Stimulated activated CD4-positive, alpha-beta T cell treated with anti-CD3 and anti-CD28 coated beads, Interleukin-4, amount 100 ng/mL, for 4 hours (primary cell): ENCODE data around the gene NF1.
"Not testable (repeated sequence)": the region's sequence is repeated elsewhere in the genome, so short reads cannot be mapped to it uniquely, and the experiment has no call there.

Experiments
- DNase-seq, 2 experiments: peaks; one replicate each; pipeline ENCODE4 v3.0.0-alpha.2; 2020

NF1 gene

DNA sequence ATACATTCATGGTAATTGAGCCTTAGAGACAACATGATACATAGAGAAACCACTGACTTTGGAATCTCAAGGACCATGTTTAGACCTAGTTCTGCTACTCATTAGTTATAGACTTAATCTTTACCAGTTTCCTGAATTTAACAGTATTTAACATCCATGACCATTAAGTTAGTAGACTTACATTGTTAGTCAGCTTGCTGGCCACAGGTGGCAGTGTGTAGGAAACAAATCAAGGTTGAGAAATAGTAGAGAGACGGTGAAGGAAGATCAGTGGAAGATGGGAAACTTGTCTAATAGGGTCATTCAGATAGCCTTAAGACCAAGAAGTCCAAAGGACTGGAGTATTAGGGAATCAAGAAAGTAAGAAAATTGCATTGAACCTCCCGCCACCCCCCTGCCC, 171.3 kb downstream of the NF1 start:
- no peak for DNase-seq

DNA sequence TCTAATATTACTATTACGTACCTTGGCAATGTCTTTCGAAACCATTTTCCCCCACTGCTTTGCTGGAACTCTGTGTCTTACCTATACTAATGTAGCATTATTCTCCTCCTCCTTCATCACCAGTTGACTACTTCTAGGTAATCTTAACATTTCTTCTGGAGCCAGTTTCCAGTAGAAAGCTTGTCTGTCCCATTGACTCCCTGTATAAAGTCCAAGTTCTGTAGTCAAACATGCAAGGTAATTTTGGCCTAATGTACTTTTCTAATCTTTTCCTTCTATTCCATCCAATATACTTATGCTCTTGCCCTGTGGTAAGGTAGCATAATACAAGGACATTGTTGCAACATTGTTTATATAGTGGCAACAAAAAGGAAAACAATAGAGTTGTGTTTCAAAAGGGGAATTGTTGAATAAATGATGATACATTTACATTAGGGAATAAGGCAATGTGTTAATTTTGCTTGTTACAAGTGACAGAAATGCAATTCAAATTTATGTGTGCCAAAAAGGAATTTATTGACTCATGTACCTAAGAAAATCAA, 174.3 kb downstream of the NF1 start:
- DNase-seq: no peak

DNA sequence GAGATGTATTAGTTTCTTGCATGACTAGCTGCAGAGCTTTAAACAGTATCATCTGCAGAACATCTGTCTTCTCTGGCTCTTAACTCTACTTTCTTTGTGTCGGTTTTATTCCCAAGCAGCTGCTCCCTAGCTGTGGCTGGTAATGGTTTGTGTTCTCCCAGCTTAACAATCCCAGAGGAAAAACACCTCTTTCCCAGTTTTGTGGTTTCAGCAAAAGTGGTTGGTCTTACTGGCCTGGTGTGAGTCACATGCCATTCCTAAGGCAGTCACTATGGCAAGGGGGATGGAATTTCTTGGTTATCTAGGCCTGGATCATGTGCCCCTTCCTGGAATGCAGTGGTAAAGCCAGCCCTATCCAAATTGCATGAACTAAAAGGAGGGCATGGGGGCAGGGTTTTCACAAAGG, 174.8 kb downstream of the NF1 start:
- no peak for DNase-seq

DNA sequence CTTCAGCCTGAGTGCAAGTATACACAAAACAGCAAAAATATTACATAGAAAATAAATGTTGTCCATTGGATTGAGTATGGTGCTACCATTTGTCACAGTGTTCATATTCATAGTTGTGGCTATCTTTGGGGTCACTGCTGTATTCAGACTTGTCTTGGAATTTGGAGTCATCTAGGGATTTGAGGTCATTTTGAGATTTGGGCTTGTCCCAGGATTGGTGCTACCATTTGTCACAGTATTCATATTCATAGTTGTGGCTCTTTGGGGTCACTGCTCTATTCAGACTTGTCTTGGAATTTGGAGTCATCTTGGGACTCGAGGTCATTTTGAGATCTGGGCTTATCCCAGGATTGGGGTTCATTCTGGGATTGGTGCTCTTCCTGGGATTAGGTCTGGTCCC, 177.5 kb downstream of the NF1 start:
- DNase-seq: no peak

DNA sequence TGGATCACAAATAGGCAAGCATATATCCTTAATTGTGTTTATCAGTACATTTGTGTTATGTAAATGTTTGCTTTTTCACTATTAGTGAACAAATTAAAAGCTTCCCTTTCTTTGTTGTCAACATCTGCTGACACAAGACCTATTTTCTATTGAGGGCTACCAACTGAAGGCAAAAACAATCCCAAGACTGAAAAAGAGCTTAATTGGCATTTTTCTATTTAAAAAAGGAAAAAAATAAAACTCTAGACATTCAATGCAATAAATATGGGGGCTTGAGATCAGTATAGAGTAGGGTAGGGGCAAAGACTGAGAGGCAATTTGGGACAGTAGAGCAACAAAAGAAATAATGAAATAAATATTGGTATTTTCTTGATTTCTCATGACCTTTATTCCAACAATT, 178.0 kb downstream of the NF1 start:
- no peak for DNase-seq

DNA sequence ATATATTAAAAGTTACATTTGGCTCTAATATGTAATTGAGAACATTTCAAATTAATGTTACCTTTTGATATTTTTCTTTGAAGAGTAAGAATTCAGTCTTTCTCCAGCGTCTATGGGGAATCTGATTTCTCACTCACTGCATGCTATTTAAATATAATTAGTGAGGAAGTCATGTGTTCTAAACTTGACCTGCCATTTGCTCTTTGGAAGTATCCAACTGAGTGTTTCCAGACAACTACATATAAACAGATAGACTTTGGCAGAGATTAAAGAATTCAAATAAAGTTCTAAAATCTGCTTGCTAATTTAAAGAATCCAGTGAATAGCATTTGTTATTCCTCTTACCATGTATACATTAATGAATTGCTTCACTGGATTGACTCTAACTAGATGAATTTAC, 178.7 kb downstream of the NF1 start:
- no peak for DNase-seq

DNA sequence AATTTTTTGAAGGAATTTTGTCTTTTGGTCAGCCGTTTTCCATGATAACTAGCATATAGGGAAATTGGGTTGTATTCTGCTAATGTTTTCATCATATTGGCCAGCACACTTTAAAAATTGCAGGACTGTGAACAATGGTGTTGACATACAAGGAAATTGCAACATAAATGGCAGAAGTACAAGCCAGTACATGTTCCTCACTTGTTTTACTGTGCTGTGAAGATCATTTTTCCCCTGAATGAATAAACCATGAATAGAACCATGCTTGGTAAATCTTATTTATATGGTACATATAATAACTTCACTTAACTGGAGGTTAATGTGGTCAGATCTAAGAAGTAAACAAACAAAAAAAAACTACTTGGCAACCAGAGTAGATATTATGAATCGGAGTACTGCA, 179.5 kb downstream of the NF1 start:
- DNase-seq: no peak

DNA sequence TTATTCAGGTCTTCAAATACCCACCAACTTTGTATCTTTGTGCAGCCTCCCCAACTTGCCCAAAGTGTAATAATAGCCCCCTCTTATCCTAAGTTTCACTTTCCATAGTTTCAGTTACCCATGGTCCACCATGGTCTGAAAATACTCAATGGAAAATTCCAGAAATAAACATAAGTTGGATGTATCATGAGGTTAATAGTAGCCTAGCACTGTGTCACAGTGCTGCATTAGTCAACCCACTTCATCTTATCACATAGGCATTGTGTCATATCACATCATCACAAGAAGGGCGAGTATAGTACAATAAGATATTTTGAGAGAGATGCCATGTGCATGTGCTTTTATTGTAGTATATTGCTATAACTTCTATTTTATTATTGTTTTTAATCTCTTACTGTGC, 180.3 kb downstream of the NF1 start:
- DNase-seq: no peak

DNA sequence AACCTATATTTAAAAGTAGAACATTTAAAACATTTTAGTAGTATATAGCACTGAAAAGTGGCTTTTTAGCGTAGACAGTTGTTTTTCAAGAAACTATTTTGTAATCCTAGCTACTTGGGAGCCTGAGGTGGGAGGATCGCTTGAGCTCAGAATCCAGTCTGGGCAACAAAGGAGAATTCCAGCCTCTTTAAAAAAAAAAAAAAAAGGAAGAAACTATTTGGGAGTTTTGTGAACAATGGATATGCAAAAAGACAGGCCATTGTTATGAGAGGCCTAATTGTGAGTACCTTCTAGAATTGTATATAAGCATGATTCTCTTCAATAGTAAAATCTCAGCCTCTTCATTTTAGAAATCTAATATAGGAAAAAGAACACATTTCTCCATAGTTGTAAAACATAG, 184.6 kb downstream of the NF1 start:
- DNase-seq: no peak

DNA sequence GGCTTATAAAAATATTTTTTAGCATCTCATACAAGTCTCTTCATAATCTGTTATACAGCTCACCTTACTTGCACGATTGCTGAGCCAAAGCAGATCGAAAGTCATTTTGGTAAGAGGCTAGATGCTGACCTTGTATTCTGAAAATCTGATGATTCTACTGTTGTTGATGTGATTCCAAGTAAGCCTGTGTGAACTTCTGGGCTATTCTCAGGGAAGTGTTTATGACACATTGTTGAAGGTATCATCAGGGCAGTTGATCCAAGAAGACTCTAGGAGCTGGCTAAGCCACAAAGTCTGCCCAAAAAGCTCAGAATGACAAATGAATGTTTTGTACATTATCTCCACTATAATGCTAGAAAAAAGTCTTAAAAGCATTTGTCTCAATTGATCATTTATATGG, 186.3 kb downstream of the NF1 start:
- no peak for DNase-seq

DNA sequence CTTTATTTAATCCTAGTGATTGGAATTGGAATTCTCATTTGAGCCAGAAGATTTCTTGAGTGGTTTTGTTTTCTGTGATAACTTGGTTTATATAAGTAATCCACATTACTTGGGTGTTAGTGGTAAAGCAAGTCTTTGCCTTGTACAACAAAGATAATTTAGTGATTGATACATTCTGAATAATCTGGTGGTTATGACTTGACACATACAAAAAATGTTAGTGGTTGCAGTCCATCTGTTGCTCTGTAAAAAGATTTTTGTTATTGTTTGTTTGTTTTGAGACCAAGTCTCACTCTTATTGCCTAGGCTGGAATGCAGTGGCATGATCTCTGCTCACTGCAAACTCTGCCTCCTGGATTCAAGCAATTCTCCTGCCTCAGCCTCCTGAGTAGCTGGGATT, 189.1 kb downstream of the NF1 start:
- DNase-seq: no peak

DNA sequence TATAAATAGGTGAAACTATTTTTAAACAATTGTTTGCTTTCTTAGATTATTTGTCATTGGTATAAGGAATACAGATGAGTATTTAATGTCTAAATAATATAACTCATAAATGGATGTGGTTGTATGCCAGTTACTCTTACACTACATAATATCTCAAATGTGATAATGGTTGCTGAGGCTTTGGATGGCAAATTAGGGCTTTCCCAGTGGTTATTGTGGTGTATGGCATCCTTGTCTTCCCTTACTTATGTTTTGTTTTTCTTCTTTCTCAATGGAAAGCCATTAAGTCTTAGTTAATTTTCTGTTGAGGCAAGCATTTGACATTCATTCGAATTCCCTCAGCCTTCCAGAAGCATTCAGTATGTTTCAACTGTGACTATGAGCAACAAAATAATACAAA, 191.8 kb downstream of the NF1 start:
- DNase-seq: no peak

DNA sequence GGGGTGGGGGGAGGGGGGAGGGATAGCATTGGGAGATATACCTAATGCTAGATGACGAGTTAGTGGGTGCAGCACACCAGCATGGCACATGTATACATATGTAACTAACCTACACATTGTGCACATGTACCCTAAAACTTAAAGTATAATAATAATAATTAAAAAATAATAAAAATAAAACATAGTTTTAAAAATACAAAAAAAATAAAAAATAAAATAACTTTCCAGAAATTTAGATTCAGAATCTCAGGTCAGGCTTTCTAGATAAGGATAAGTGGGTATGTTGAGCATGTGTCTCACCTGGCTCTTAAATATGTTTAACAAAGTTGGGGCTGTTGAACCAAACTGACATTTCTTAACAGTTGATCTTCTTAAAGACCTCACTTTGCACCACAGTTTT, 193.2 kb downstream of the NF1 start:
- not testable (repeated sequence) for DNase-seq

DNA sequence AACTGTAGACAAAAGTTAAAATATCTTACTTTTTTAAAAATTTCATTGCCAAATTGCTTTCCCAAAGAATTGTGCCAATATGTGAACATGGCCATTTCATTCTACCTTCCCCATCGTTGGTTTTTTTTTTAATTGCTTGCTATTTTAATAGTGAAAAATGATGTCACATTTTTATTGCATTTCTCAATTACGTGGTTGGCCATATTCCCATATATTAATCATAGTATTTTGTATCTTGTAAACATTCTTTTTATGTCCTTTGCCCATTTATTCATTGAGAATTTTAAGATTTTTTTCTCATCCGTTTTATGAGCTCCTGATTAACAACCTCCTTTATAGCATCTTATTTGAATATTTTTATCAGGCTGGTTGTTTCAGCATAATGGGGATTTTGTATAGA, 195.0 kb downstream of the NF1 start:
- no peak for DNase-seq

DNA sequence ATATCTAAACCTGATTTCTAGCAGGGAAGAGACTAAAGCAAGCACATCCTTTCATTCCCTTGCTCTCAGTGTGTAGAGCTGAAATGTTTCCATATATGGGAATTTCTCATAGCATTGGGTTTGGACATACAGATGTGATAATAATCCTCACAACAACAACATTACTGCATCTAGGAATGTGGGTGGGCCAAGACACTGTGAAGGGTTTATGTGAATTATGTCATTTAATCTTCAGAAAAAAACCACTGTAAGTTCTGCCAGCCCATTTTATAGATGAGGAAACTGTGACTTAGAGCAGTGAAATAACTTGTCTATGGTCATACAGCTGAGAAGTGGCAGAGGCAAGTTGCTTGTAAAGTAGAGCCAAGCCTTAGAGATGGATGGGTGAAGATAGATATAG, 197.0 kb downstream of the NF1 start:
- no peak for DNase-seq

DNA sequence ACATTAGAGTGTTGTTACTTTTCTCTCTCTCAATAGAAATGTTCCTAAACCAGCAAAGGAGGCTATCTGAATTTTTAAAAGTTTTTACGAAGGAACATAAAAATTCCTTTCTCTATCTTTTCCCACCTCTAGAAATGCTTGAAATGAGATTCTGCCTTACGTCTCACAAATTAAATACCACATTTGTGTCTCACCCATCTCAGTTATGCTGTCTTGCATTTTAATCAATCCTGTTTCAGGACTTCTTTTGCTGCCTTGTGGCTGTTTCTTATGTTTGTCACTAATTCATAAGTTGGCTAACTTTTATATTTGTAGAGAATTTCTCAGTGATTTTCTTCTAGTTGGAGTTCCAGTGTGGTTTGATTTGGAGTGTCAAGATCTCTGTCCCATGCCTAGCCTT, 198.8 kb downstream of the NF1 start:
- DNase-seq: no peak

DNA sequence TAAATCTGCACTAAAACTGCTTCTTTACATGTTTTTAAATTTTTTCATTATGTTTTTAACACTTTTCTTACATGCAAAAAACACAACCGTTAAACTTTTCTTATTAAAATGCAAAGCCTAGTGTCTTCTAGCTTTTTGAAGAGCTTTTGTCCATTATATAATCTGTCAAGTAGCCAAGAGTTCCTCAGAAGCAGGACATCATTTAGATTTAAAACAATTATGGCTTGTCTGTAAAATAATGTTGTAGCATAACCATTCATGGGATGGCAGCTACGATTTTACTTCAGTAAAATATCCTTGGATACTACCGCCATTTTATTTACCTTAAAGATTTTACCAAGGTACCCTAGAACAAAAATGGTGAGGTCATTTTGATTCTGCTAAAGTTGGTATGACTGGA, 199.5 kb downstream of the NF1 start:
- DNase-seq: no peak

DNA sequence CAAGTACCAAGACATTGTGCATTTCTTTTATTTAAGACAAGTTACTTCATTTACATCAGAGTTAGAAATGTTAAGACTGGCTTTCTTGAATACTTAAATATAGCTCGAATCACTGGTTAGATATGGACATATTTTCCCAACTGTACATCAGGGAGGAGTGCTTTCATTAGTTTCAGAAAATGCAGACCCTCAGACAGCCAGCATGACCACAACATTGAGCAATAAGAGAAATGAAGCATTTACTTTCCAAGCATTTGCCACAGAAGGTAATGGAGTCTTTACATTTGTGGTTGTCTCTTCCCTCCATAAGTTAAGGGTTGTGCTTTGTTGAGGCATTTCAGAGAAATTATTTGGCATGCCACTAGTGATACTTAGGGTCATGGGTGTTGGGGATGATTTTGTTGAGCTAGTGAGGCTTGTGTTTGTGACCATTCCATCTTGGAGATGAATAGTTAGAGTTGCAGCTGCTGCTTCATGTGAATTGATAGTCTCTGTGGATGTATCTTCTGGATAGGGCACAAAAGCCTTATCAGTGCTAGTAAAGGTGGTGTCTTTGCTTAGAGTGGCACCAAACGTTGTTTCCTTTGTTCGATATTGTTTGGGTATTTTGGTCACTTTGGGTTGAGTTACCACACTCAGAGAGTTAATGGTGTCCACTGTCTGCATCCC, 200.2 kb downstream of the NF1 start:
- no peak for DNase-seq

DNA sequence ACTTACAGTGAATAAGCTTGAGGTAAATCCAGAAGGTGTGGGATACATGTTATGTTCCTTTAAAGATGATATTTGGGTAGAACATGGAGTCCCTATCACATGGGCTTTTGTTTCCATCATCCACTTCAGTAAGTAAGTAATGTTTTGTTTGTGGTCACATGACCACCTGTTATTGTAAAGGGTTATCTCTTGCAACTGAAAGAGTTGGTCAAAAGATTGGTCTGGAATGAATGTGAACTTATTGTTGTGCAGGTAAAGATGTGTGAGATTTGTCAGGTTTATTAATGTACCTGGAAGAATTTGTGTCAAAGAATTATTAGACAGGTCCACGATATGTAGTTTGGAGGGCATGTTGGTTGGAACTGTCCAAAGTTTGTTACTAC, 200.7 kb downstream of the NF1 start:
- no peak for DNase-seq

DNA sequence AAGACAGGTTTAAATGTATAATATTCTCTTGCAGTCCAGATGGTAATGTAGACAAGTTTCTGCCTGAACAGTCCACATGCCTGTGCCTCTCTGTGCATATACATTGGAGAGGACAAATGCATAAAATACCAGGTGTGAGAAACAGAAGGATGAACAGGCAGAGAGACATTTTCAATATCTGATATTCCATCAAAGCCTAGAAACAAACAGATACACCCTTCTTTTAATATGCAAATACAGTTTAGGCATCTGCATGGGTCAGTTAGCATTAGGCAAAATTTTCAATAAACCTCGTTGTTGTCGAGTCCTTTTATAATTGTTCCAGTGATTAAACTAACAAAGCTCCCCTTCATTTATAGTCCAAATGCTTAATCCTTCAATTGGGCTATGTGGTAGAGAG, 201.4 kb downstream of the NF1 start:
- DNase-seq: no peak

DNA sequence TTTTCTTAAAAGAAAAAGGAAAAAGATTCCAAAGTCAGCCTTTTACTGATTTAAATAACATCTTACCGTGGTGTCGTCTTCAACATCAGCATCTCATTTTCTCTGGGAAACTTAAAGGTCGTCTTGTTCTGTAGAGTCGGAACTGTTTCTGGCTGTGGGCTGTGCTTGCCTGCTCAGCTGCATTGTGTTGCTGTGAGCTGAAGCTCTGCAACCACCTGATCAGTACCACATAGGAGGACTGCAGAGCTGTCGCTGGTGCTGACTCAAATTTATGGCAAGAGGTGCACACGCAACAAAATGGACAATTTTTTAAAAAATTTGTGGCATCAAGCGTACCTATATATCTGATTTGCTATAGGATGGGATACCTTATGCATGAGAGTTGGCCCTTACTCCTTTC, 202.3 kb downstream of the NF1 start, which contains the start of gene OMG:
Gene OMG (minus strand): TSS at position 150 of the 400 bp plus-strand sequence. CDS start 908 bp downstream, outside the sequence.
- DNase-seq: no peak

DNA sequence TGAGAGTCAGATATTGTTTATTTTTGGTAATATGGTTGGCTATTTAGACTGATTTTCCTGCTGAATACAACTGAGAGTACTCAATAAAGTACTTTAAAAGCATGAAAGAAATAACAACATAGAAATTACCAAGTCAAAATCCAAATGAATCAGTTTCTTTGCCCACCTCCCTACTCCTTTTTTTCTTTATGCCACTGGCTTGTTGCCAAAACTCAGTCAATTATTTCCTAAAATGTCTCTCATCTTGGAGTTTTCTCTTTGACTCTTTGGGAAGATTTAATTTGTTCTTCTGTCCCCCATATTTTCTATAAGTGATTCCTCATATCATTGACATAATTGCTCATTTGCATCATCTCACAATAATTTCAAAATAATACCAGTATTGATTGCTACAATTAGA, 204.8 kb downstream of the NF1 start:
- no peak for DNase-seq

DNA sequence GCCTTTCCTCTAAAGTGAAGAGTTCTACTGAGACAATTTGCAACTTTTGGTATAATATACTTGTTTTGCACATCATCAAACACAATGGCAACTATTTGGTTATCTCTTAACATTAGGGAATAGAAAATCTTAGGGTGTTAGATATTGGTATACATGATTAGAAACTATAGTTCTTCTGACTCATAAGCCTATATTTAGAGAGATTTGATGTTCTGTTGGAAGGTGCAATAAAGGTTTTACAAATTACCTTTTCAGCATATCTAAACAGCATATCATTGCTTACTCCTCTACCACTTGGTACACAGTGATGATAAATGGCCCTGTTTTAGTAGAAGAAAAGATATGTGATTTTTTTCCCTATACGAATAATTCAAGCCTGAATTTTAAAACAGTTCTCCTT, 212.9 kb downstream of the NF1 start:
- no peak for DNase-seq

DNA sequence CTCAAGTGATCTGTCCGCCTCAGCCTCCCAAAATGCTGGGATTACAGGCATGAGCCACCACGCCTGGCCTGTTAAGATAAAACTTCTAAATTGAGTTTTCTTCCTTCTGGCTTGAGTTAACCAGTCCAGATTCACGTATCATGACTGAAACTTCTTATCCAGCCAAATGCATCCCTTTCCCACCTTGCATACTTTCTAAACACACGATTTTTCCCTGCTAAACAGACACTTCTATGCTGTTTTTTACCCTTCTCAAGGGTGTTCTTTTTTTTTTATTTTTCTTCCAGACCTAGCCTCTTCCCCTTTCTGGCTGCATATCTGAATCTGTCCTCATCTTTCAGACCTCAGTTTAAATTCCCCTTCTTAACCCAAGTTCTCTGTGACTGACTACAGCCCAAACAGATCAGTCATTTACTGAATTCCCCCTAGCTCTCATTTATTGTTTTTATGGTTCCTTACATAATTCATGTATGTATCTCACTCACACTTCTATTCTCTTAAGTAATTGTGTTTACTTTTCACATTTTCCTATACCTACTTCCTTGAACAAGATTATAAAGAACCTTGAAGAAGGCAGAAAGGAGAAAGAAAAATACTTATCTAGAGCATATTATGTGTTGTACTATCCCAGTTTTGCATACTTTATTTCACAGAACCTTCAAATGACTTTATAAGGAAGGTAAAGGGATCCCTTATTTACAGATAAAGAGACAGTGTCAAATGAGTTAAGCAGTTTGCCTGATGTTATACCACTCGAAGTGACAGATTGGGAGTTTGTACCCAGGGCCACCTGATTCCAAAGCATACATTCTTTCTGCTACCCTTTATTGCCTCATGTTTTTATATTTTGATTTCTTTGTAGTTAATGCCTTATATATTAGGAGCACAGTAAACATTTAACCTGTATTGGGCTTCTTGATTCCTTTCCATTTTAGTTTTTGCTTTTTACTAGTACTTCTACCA, 213.9 kb downstream of the NF1 start:
- no peak for DNase-seq
